Neural cell (in vitro differentiated cells): ENCODE data around the gene TFF2. TPM values are rescaled to one million over a fixed set of nuclear protein-coding genes. Genes with fewer than 3 reads are reported as not detected.

Experiments
- H2AFZ ChIP-seq: fragments of 200-600, 300-800 bp; sonication (generic), shearing (Covaris generic); 2 replicates; pipeline ENCODE4 v1.6.0; 2014; ENCODE audit warnings: low read depth, mild to moderate bottlenecking, antibody characterized with exemption, low read length, moderate library complexity
- H3F3A ChIP-seq: fragments of 200-600 bp; shearing (Covaris generic); 2 replicates; pipeline ENCODE4 v1.6.1; 2016; ENCODE audit warnings: mild to moderate bottlenecking, moderate library complexity, mixed read lengths, antibody characterized with exemption, low read length; ENCODE audit not compliant: insufficient read depth, poor library complexity, severe bottlenecking
- H3K27ac ChIP-seq: fragments of 200-600, 300-800 bp; sonication (generic), shearing (Covaris generic); 2 replicates; pipeline ENCODE4 v1.5.1; 2014; ENCODE audit warnings: mild to moderate bottlenecking, low read length, moderate library complexity
- H3K27me3 ChIP-seq: fragments of 300-800, 200-600 bp; sonication (generic), shearing (Covaris generic); 2 replicates; pipeline ENCODE4 v1.6.0; 2014; ENCODE audit warnings: mild to moderate bottlenecking, low read depth, low read length, moderate library complexity; ENCODE audit not compliant: insufficient read depth
- H3K36me3 ChIP-seq: fragments of 300-800, 200-600 bp; sonication (generic), shearing (Covaris generic); 2 replicates; pipeline ENCODE4 v1.5.1; 2014; ENCODE audit warnings: mild to moderate bottlenecking, antibody characterized with exemption, low read length, moderate library complexity; ENCODE audit not compliant: insufficient read depth
- H3K4me2 ChIP-seq: fragments of 300-800, 200-600 bp; sonication (generic), shearing (Covaris generic); 2 replicates; pipeline ENCODE4 v1.6.0; 2014; ENCODE audit warnings: mild to moderate bottlenecking, low read length
- H3K4me3 ChIP-seq: fragments of 300-800, 200-600 bp; sonication (generic), shearing (Covaris generic); 2 replicates; pipeline ENCODE4 v1.5.1; 2014; ENCODE audit warnings: mild to moderate bottlenecking, low read length, moderate library complexity
- H3K79me2 ChIP-seq: fragments of 200-600 bp; shearing (Covaris generic); replicated peaks from 2 replicates; pipeline ENCODE4 v1.6.0; 2014; ENCODE audit warnings: mild to moderate bottlenecking, low read length, moderate library complexity; ENCODE audit not compliant: insufficient read depth
- H3K9ac ChIP-seq: fragments of 300-800, 200-600 bp; sonication (generic), shearing (Covaris generic); 2 replicates; pipeline ENCODE4 v1.6.1; 2016; ENCODE audit warnings: mild to moderate bottlenecking, low read length, mixed read lengths
- H3K9me2 ChIP-seq: fragments of 200-600 bp; shearing (Covaris generic); 2 replicates; pipeline ENCODE4 v1.6.1; 2016; ENCODE audit warnings: mild to moderate bottlenecking, low read length, mixed read lengths; ENCODE audit not compliant: insufficient read depth
- H3K9me3 ChIP-seq: fragments of 200-600, 300-800 bp; sonication (generic), shearing (Covaris generic); 2 replicates; pipeline ENCODE4 v1.6.1; 2016; ENCODE audit warnings: mild to moderate bottlenecking, mixed run types, low read length, moderate library complexity, mixed read lengths
- H4K20me1 ChIP-seq: fragments of 200-600 bp; shearing (Covaris generic); 2 replicates; pipeline ENCODE4 v1.6.1; 2016; ENCODE audit warnings: mild to moderate bottlenecking, mixed run types; ENCODE audit not compliant: insufficient read depth
- EP300 ChIP-seq: fragments of 450-650 bp; conservative IDR thresholded peaks from 2 replicates; pipeline ENCODE4 v1.6.1; 2014; ENCODE audit warnings: antibody characterized with exemption, mild to moderate bottlenecking, moderate library complexity; ENCODE audit not compliant: poor library complexity, severe bottlenecking
- EZH2 ChIP-seq: fragments of 200-600, 300-800 bp; shearing (Covaris generic), sonication (generic); IDR thresholded peaks from 2 replicates; pipeline ENCODE4 v1.6.1; 2014; ENCODE audit warnings: antibody characterized with exemption, low read length, borderline replicate concordance, mild to moderate bottlenecking; ENCODE audit not compliant: insufficient read depth, poor library complexity, severe bottlenecking
- MXI1 ChIP-seq: fragments of 450-650 bp; conservative IDR thresholded peaks from 2 replicates; pipeline ENCODE4 v1.6.1; 2014; ENCODE audit warnings: antibody characterized with exemption, mild to moderate bottlenecking; ENCODE audit not compliant: poor library complexity, severe bottlenecking
- POLR2AphosphoS5 ChIP-seq: IDR thresholded peaks from 2 replicates; pipeline ENCODE4 v1.6.1; 2012
- RAD21 ChIP-seq: fragments of 450-650 bp; conservative IDR thresholded peaks from 2 replicates; pipeline ENCODE4 v1.6.1; 2014; ENCODE audit warnings: antibody characterized with exemption, mild to moderate bottlenecking, moderate library complexity
- REST ChIP-seq: IDR thresholded peaks from 2 replicates; pipeline ENCODE4 v1.6.1; 2012; ENCODE audit warnings: borderline replicate concordance
- SMC3 ChIP-seq: fragments of 450-650 bp; conservative IDR thresholded peaks from 2 replicates; pipeline ENCODE4 v1.6.1; 2014; ENCODE audit warnings: antibody characterized with exemption, mild to moderate bottlenecking, moderate library complexity; ENCODE audit not compliant: poor library complexity
- TAF1 ChIP-seq: IDR thresholded peaks from 2 replicates; pipeline ENCODE4 v1.6.1; 2012; ENCODE audit warnings: low read depth
- polyA plus RNA-seq: library from polyadenylated mRNA; depleted of rRNA; stranded (reverse); fragments of >200 nt; gene quantifications from 2 replicates; pipeline ENCODE4 v1.2.3, GENCODE V29; 2014
- TF ChIP-seq, protein P1 (sequence below): fragments of 450-650 bp; IDR thresholded peaks from 2 replicates; pipeline ENCODE4 v1.5.1; 2014; ENCODE audit warnings: antibody characterized with exemption, mild to moderate bottlenecking, moderate library complexity; ENCODE audit not compliant: poor library complexity, severe bottlenecking

TFF2 gene
- polyA plus RNA-seq, 1 donor from 2014 or later, result not detected

DNA sequence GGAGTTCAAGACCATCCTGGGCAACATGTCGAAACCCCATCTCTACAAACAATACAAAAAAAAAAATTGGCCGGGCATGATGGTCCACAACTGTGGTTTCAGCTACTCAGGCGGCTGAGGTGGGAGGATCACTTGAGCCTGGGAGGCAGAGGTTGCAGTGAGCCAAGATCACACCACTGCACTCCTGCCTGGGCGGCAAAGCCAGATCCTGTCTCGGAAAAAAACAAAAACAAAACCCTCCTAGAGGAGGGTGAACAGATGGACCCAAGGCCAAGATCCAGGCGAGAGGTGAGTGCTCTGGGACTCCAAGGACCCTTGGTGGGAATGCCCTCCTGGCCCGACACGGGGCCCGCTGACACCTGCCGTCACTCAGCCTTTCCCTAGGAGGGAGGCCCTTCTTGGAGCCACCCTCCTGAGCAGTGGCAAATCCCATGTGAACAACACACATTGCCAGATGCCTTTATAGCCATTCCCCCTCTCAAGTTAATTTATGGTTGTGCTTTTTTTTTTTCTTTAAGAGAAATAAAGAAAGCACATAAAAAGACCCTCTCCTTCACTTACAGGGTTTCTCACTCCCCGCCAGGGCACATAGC, 380 bp downstream of the TFF2 start:
- Histone ChIP-seq H3F3A (no peaks in the 10 kb centered on the region), H3K27ac (no peak overlapping the region), H3K4me3 (no peak overlapping the region), H3K36me3 (no peaks in the 10 kb centered on the region), H3K4me2 (no peak overlapping the region), H4K20me1 (no peaks in the 10 kb centered on the region), H3K9me3 (no peaks in the 10 kb centered on the region), H3K9ac (no peak overlapping the region), H3K79me2 (no peaks in the 10 kb centered on the region), H2AFZ (no peak overlapping the region), H3K9me2 (no peaks in the 10 kb centered on the region), H3K27me3 (no peaks in the 10 kb centered on the region)
- TF ChIP-seq, protein P1, sequence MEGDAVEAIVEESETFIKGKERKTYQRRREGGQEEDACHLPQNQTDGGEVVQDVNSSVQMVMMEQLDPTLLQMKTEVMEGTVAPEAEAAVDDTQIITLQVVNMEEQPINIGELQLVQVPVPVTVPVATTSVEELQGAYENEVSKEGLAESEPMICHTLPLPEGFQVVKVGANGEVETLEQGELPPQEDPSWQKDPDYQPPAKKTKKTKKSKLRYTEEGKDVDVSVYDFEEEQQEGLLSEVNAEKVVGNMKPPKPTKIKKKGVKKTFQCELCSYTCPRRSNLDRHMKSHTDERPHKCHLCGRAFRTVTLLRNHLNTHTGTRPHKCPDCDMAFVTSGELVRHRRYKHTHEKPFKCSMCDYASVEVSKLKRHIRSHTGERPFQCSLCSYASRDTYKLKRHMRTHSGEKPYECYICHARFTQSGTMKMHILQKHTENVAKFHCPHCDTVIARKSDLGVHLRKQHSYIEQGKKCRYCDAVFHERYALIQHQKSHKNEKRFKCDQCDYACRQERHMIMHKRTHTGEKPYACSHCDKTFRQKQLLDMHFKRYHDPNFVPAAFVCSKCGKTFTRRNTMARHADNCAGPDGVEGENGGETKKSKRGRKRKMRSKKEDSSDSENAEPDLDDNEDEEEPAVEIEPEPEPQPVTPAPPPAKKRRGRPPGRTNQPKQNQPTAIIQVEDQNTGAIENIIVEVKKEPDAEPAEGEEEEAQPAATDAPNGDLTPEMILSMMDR, result no peak
- TF ChIP-seq RAD21, result no peak
- TF ChIP-seq EZH2, result no peak
- no peak for TF ChIP-seq TAF1
- TF ChIP-seq REST, result no peak
- no peak for TF ChIP-seq EP300
- TF ChIP-seq MXI1, result no peak
- TF ChIP-seq SMC3, result no peak
- TF ChIP-seq POLR2AphosphoS5, result no peak

DNA sequence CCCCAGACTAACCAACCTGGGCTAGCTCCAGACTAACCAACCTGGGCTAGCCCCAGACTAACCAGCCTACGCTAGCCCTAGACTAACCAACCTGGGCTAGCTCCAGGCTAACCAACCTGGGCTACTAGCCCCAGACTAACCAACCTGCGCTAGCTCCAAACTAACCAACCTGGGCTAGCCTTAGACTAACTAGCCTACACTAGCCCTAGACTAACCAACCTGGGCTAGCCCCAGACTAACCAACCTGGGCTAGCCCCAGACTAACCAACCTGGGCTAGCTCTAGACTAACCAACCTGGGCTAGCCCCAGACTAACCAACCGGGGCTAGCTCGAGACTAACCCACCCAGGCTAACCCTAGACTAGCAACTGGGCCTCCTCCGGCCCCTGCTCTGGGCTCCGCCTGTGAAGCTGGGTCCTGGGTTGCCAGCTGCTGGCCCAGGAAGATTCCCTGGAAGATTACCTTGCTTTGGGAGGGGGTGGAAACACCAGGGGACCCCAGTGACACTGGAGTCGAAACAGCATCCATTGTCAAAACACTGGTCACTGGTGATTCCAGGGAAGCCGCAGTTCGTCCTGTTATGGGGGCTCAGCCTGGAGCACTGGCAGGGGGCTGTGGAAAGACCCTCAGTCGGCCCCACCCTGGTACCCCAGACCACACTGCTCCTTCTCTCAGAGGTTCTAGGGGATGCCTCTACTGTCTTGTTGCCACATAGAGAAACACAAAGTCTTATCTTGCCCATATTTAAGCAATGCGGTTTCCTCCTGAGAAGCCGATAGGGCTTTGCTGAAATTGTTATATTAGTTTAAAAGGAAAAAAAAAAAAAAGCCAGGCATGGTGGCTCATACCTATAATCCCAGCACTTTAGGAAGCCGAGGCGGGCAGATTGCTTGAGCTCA, 1.1 kb downstream of the TFF2 start:
- no peaks in the 10 kb centered on the region for H3K36me3 ChIP-seq
- no peak overlapping the region for H3K9ac ChIP-seq
- H3F3A ChIP-seq, result no peaks in the 10 kb centered on the region
- H3K27ac ChIP-seq, result no peak overlapping the region
- TF ChIP-seq TAF1 (no peak), SMC3 (no peak), RAD21 (no peak), REST (no peak), POLR2AphosphoS5 (no peak), MXI1 (no peak), EZH2 (no peak), EP300 (no peak)
- TF ChIP-seq, protein P1, result no peak
- no peaks in the 10 kb centered on the region for H3K9me2 ChIP-seq
- H3K4me2 ChIP-seq, result no peak overlapping the region
- H3K4me3 ChIP-seq, result no peak overlapping the region
- no peak overlapping the region for H2AFZ ChIP-seq
- no peaks in the 10 kb centered on the region for H4K20me1 ChIP-seq
- H3K27me3 ChIP-seq, result no peaks in the 10 kb centered on the region
- H3K9me3 ChIP-seq, result no peaks in the 10 kb centered on the region
- H3K79me2 ChIP-seq, result no peaks in the 10 kb centered on the region
